HUES6 (cell line): Measurements from ENCODE around the gene LTBP4.

Source experiments
- H3K27ac ChIP-seq: 2 replicates; pipeline ENCODE4 v1.7.0; 2013; ENCODE audit warnings: low read depth, mild to moderate bottlenecking, low read length, inconsistent platforms
- H3K27me3 ChIP-seq: 2 replicates; pipeline ENCODE4 v1.6.1; 2013; ENCODE audit warnings: low read length; ENCODE audit not compliant: control insufficient read depth, insufficient read depth
- H3K36me3 ChIP-seq: 2 replicates; pipeline ENCODE4 v1.6.1; 2013; ENCODE audit warnings: low read length; ENCODE audit not compliant: control insufficient read depth, insufficient read depth
- H3K4me1 ChIP-seq: 2 replicates; pipeline ENCODE4 v1.6.1; 2013; ENCODE audit warnings: low read length; ENCODE audit not compliant: control insufficient read depth, insufficient read depth
- H3K4me3 ChIP-seq: 2 replicates; pipeline ENCODE4 v1.5.1; 2013; ENCODE audit warnings: low read depth, low read length
- H3K9ac ChIP-seq: one replicate; pipeline ENCODE4 v1.6.1; 2013; ENCODE audit warnings: mild to moderate bottlenecking, low read length
- H3K9me3 ChIP-seq: 2 replicates; pipeline ENCODE4 v1.6.1; 2013; ENCODE audit warnings: low read depth, low read length; ENCODE audit not compliant: control insufficient read depth, insufficient read depth

The LTBP4 gene

DNA sequence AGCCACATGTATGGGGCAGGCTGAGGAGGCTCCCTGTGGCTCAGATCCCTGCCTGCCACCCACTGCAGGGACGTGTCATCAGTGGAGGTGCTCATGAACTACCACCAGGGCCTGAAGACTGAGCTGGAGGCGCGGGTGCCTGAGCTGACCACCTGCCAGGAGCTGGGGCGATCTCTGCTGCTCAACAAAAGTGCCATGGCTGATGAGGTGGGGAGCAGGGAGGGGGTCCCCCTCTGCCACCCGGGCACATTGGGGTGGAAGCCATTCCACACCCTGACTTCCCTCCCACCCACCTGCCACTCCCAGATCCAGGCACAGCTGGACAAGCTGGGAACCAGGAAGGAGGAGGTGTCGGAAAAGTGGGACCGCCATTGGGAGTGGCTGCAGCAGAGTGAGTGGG is 35.8 kb upstream of the LTBP4 start:
- Histone ChIP-seq H3K27ac (no peak overlapping the region), H3K27me3 (peaks cover 83% of the 10 kb centered on the region)

DNA sequence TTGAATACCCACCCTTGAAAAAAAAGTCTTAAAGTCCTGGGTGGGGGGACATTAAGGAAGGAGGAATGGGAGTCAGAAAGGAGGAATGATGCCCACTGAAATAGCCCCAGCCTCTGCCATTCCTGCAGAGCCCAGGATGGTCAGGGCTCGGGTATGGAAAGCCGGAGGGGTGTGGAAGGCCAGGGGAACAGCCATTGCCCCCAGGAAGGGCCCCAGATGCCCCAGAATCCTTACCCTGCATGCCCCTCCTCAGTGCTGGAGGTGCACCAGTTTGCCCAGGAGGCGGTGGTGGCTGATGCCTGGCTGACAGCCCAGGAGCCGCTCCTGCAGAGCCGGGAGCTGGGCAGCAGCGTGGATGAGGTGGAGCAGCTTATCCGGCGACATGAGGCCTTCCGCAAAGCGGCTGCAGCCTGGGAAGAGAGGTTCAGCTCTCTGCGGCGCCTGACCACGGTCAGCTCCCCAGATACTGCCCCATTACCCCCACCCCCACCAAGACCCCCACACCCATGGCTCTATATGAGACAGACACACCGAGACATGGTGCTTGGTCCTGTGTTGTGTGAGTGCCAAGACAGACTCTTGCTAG is 35.2 kb upstream of the LTBP4 start:
- Histone ChIP-seq H3K36me3 (no peaks in the 10 kb centered on the region), H3K9ac (no peak overlapping the region), H3K27me3 (peaks cover 76% of the 10 kb centered on the region)

More for the DNA sequence above, 35.8 kb upstream of the LTBP4 start:
- Histone ChIP-seq H3K4me3 (no peak overlapping the region), H3K4me1 (0 out of 2 replicates have a peak, but pooled peaks cover 3% of the 10 kb centered on the region), H3K9me3 (no peaks in the 10 kb centered on the region), H3K9ac (no peak overlapping the region), H3K36me3 (no peaks in the 10 kb centered on the region)

DNA sequence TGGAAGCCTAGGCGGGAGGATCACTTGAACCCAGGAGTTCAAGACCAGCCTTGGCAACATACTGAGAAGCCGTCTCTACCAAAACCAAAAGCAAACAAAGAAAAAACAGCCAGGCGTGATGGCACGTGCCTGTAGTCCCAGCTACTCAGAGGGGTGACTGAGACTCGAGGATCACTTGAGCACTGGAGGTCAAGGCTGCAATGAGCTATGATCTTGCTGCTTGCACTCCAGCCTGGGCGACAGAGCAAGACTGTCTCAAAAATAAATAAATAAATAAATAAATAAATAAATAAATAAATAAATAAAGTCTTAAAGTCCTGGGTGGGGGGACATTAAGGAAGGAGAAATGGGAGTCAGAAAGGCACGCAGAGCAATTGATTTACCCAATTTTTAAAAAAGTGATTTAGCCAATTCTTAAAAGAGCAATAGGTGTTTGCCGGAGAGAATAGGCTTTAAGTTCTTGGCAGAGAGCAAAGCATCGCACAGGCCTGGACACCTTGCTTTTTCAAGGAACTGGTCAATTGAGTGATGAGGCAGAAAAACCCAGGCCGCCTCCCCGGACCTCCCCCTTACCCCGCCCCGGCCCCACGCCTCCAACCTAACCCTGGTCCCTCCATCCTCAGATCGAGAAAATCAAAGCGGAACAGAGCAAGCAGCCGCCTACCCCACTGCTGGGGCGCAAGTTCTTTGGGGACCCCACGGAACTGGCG is 34.0 kb upstream of the LTBP4 start:
- peaks cover 70% of the 10 kb centered on the region for H3K27me3 ChIP-seq
- H3K9me3 ChIP-seq = no peaks in the 10 kb centered on the region
- H3K27ac ChIP-seq = no peak overlapping the region
- no peak overlapping the region for H3K9ac ChIP-seq
- no peaks in the 10 kb centered on the region for H3K36me3 ChIP-seq
- H3K4me1 ChIP-seq = 0 out of 2 replicates have a peak, but pooled peaks cover 3% of the 10 kb centered on the region
- peak overlapping the region; percentile 60 for H3K4me3 ChIP-seq

More for the DNA sequence above, 35.2 kb upstream of the LTBP4 start:
- no peak overlapping the region for H3K27ac ChIP-seq
- 0 out of 2 replicates have a peak, but pooled peaks cover 3% of the 10 kb centered on the region for H3K4me1 ChIP-seq
- H3K9me3 ChIP-seq = no peaks in the 10 kb centered on the region
- no peak overlapping the region for H3K4me3 ChIP-seq

- no peaks in the 10 kb centered on the region for H3K9me3 ChIP-seq
- peaks cover 70% of the 10 kb centered on the region for H3K27me3 ChIP-seq
- 0 out of 2 replicates have a peak, but pooled peaks cover 3% of the 10 kb centered on the region for H3K4me1 ChIP-seq
- H3K27ac ChIP-seq = no peak overlapping the region
- H3K9ac ChIP-seq = no peak overlapping the region
- H3K4me3 ChIP-seq = peak overlapping the region; percentile 60
- H3K36me3 ChIP-seq = no peaks in the 10 kb centered on the region
Observed at GRCh38 chr19:40567750-40568494, 33.2 kb upstream of the LTBP4 start.

GRCh38 chr19:40570313-40571004 is 30.7 kb upstream of the LTBP4 start:
- no peak overlapping the region for H3K9ac ChIP-seq
- H3K9me3 ChIP-seq = no peaks in the 10 kb centered on the region
- H3K36me3 ChIP-seq = no peaks in the 10 kb centered on the region
- H3K4me1 ChIP-seq = 0 out of 2 replicates have a peak, but pooled peaks cover 3% of the 10 kb centered on the region
- peak overlapping the region; percentile 60 for H3K4me3 ChIP-seq
- no peak overlapping the region for H3K27ac ChIP-seq
- peaks cover 48% of the 10 kb centered on the region for H3K27me3 ChIP-seq

- H3K4me3 ChIP-seq = peak overlapping the region; percentile 40
- H3K9me3 ChIP-seq = no peaks in the 10 kb centered on the region
- no peaks in the 10 kb centered on the region for H3K36me3 ChIP-seq
- H3K27ac ChIP-seq = no peak overlapping the region
- 0 out of 2 replicates have a peak, but pooled peaks cover 5% of the 10 kb centered on the region for H3K4me1 ChIP-seq
- no peak overlapping the region for H3K9ac ChIP-seq
- H3K27me3 ChIP-seq = peaks cover 43% of the 10 kb centered on the region
Observed at GRCh38 chr19:40571005-40571318, 30.2 kb upstream of the LTBP4 start.

DNA sequence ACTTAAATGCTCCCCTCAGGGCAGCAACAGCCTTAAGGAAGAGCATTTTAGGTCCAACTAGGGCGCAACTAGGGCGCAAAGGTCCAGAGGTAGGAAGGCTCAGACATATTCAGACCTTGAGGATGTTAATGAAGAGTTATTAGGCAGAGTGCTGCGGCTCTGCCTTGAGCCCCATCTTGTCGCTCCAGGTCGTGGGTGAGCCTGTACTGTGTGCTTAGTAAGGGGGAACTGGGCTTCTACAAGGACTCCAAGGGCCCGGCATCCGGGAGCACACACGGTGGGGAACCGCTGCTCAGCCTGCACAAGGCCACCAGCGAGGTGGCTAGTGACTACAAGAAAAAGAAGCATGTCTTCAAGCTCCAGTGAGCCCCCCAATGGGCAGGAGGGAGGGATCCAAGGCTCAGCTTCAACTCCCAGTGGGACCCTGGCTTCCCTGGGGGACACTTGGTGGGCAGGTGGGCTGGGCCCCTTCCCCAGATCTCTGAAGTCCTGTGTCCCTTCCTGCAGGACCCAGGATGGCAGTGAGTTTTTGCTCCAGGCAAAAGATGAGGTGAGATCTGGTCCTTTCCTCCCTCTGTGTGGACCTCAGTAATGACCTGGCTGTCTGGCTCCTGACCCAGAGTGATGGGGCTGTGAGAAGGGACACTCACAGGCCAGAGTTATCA is 29.2 kb upstream of the LTBP4 start:
- no peak overlapping the region for H3K9ac ChIP-seq
- peaks cover 34% of the 10 kb centered on the region for H3K27me3 ChIP-seq
- no peaks in the 10 kb centered on the region for H3K36me3 ChIP-seq
- H3K27ac ChIP-seq = no peak overlapping the region
- H3K4me1 ChIP-seq = 0 out of 2 replicates have a peak, but pooled peaks cover 5% of the 10 kb centered on the region
- no peaks in the 10 kb centered on the region for H3K9me3 ChIP-seq
- H3K4me3 ChIP-seq = no peak overlapping the region

DNA sequence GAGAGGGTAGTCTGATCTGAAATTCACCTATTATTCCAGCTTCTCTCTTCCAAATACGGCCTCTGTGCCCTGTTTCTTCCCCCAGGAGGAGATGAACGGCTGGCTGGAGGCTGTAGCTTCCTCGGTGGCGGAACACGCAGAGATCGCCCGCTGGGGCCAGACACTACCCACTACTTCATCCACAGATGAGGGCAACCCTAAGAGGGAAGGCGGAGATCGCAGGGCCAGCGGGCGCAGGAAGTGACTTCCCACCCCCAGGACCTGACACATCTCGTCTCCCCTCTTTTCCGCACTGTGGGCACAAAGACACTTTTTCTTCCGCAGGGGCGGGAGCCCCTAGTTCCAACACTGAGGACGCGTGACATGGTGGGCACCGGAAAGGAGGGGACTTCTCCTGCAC is 25.8 kb upstream of the LTBP4 start:
- Histone ChIP-seq H3K27ac (no peak overlapping the region), H3K9me3 (no peaks in the 10 kb centered on the region), H3K4me1 (0 out of 2 replicates have a peak, but pooled peaks cover 7% of the 10 kb centered on the region), H3K36me3 (peaks cover 5% of the 10 kb centered on the region), H3K27me3 (peaks cover under 1% of the 10 kb centered on the region; the same call in 1 of the 2 replicates), H3K4me3 (peak overlapping the region; percentile 92), H3K9ac (no peak overlapping the region)

DNA sequence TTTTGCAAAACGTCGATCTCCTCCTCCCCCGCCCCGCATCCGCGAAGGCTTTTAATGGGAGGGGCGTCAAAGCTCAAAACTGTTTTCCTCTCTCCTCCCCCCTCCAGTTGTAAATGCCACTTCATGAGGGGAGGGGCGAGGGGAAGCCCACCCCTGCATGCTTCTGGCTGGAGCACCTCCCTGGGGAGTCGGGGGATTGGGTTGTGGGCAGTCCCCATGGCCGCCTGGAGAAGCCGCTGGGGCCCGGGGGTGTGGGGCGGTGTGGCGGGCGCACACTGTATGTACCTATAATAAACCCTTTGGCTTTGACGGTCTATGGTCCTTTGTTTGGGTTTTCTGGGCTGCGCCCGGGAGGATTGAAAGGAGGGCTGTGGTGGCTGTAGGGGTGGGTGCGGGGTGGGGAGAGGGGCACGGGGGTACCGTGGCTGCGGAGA is 25.0 kb upstream of the LTBP4 start:
- Histone ChIP-seq H3K27me3 (no peaks in the 10 kb centered on the region), H3K36me3 (peaks cover 13% of the 10 kb centered on the region), H3K4me1 (0 out of 2 replicates have a peak, but pooled peaks cover 7% of the 10 kb centered on the region), H3K27ac (no peak overlapping the region; the same call in 1 of the 2 replicates), H3K9me3 (no peaks in the 10 kb centered on the region), H3K9ac (no peak overlapping the region), H3K4me3 (peak overlapping the region; percentile 92)
